ENCODE results near the gene SPDYE2.
"Not testable (repeated sequence)": the region's sequence is repeated elsewhere in the genome, so short reads cannot be mapped to it uniquely, and the experiment has no call there.

Gene SPDYE2

GRCh38 chr7:102542083-102542482 lies 8.9 kb upstream of the SPDYE2 start:
- not testable (repeated sequence) for DNase-seq

DNA sequence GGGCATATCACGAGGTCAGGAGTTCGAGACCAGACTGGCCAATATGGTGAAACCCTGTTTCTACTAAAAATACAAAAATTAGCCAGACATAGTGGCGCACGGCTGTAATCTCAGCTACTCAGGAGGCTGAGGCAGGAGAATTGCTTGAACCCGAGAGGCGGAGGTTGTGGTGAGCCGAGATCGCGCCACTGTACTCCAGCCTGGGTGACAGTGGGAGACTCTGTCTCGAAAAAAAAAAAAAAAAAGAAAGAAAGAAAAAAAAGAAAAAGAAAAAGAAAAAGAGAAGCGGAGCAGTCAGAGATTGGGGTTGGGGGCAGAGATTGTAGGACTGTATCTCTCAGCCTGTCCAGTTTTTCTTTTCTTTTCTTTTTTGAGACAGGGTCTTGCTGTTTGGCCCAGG lies 8.3 kb upstream of the SPDYE2 start:
- DNase-seq = not testable (repeated sequence)

DNA sequence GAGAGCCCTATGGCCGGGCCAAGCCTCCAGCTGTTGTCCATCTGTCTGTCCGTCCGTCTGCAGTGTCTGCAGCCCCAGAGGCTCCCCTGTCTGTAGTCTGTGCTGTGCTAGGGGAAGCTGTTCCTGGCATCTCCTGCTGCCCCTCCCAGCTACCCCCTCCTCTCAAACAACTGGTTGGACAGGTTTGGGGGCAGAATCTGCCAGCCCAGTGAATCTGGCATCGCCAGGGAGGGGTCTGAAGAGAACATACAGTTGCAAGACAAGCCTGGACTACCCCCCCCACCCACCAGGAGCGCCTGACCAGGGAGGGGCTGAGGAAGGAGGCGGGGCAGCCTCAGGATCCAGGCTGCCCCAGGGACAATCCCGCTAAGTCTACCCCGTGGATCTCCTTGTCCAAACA lies 7.4 kb upstream of the SPDYE2 start, which contains the start of gene UPK3BL2:
Gene UPK3BL2, minus strand, starts transcription at position 101 of the 400 bp plus-strand sequence. Its CDS starts 60 bp downstream, at position 41.
- DNase-seq = not testable (repeated sequence)

- not testable (repeated sequence) for DNase-seq
Measured at GRCh38 chr7:102544372-102544771, 6.7 kb upstream of the SPDYE2 start.

GRCh38 chr7:102545288-102545687 lies 5.7 kb upstream of the SPDYE2 start:
- not testable (repeated sequence) for DNase-seq

DNA sequence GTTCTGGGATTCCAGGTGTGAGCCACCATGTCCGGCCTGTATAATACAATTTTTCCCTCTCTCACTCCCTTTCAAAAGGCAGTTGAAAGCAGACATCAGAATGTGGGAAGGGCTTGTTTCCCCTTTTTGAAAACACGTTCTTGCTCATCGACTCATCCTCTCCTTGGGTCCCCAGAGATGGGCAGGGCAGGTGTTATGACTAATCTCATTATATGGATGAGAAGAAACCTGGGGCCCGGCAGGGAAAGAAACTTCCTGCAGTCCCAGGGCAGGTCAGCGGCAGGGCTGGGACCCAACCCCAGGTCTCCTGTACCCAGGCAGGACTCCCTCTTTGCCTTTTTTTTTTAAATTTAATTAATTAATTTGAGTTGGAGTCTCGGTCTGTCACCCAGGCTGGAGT lies 4.7 kb upstream of the SPDYE2 start:
- DNase-seq = not testable (repeated sequence)

GRCh38 chr7:102568620-102569019 lies 17.6 kb downstream of the SPDYE2 start:
- not testable (repeated sequence) for DNase-seq

DNA sequence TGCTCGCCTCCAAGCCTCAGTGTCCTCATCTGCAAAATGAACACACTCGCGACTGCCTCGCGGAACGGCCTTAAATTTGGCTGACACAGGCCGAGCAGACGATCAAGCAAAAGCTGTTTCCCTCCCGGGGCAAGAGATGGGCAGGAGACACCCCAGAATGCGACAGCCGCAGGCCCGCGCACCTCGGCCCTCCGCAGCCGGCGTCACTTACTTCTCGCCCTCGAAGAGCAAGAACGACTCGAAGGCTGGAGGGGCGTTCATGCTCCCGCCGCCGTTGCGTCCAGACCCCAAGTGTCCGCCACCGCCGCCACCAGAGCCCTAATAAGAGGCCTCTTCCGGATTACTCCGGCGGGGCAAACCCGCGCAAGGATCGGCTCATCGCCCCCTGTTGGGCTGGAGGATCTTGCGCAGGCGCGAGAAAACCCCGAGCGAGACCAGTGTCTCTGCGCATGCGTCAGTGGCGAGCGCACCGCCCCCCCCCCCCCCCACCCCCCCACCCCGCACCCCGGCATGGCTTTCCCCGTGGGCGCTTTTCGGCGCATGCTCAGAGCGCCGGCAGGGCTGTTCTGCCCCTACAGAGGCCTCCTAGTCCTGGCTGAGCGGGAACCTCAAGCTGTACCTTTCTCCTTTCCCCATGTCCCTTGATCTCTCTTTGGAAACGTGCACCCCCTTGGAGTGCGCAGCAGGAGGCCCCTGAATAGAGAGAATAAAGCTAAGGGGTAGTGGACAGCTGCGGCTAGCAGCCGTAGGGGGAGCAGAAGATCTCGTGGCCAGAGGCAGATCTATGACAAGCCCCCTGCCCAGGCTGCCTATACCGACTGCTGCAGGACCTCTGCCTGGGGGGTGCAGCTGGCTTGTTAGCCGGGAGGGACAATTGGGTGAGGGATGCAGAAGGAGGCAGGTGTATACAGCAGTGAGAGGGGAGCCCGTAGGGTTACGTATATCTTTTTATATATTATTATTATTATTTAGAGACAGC lies 21.5 kb downstream of the SPDYE2 start, which contains the start of gene POLR2J3:
Gene POLR2J3, minus strand, starts transcription at position 323 of the 979 bp plus-strand sequence. Its CDS starts 62 bp downstream, at position 261.
- DNase-seq = not testable (repeated sequence)

GRCh38 chr7:102574607-102575006 lies 23.6 kb downstream of the SPDYE2 start:
- DNase-seq = not testable (repeated sequence)

- not testable (repeated sequence) for DNase-seq
Measured at GRCh38 chr7:102576363-102576762, 25.3 kb downstream of the SPDYE2 start.

DNA sequence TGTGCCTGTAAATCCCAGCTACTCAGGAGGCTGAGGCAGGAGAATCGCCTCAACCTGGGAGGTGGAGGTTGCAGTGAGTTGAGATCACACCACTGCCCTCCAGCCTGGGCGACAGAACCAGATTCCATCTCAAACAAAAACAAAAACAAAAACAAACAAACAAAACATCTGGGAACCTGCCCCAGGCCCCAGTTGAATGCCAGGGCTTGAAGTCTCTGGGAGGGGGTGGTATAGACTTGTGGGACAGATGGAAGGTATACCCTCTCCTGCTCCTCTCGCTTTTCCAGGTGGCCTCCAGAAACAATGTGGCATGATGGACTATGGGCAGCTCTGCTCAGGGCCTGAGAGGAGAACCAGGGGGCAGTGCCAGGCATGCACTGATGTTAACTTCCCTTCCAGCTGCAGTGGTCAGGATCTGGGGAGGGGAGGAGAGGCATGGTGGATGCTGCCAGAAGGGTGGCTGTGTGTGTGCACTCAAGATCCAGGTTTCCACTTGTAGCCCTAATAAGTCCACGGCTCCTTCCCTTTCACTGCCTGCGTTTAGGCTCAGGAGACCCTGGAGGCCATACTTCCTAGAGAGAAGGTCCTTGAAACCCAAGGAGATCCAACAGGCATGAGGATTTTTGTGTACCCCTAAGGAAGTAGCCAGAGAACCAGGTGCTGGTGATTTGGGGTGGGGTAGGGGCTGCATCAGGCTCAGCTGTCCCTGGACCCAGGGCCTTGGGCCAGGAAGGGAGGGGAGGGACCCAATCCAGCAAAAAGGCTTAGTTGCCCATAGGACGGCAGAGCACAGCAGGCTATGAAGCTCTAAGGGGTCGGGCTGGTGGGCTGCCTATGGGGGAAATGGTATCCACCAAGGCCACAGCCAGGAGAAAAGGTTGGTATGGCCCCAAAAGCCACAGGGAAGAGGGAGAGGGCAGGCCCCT lies 26.6 kb downstream of the SPDYE2 start:
- DNase-seq = not testable (repeated sequence)

- DNase-seq = not testable (repeated sequence)
Measured at GRCh38 chr7:102578486-102578885, 27.5 kb downstream of the SPDYE2 start.

DNA sequence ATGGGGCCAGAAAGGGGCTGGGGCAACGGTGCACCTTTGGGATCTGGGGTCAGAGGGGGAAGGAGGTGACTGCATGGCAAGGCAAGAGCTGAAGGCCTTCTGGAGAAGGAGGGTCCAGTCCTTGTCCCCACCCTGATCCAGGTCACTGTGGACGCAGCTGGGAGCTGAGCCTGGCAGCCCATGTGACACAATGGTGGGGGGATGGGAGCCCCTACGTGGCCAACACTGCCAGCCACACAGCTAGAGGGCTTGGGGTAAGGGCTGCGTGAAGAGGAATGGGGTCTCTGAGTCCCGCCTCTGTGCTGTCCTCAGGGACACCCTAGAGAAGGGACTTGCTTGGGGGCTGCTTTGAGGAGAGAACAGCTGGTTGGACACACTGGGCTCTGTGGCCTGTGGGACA lies 30.7 kb downstream of the SPDYE2 start:
- DNase-seq = not testable (repeated sequence)

DNA sequence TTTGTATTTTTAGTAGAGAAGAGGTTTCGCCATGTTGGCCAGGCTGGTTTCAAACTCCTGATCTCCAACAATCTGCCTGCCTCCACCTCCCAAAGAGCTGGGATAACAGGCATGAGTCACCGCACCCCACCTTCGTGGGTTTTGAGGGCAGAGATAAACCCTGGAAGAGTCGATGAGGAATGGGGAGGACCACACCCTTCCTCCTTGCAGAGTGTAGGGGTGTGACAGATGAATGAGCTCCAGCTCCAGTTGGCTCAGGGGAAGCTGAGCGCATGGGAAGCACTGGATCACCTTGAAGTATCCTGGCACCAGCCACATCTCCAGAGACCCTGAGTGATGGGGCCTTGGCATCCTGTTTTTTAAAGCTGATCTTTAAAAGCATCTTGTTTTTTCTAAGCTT lies 32.5 kb downstream of the SPDYE2 start:
- DNase-seq = not testable (repeated sequence)

GRCh38 chr7:102589857-102590256 lies 38.8 kb downstream of the SPDYE2 start:
- DNase-seq = not testable (repeated sequence)

GRCh38 chr7:102592477-102593019 lies 41.5 kb downstream of the SPDYE2 start:
- DNase-seq = not testable (repeated sequence)

- not testable (repeated sequence) for DNase-seq
Measured at GRCh38 chr7:102593637-102594334, 42.8 kb downstream of the SPDYE2 start.

- not testable (repeated sequence) for DNase-seq
Measured at GRCh38 chr7:102596036-102596435, 45.0 kb downstream of the SPDYE2 start.

DNA sequence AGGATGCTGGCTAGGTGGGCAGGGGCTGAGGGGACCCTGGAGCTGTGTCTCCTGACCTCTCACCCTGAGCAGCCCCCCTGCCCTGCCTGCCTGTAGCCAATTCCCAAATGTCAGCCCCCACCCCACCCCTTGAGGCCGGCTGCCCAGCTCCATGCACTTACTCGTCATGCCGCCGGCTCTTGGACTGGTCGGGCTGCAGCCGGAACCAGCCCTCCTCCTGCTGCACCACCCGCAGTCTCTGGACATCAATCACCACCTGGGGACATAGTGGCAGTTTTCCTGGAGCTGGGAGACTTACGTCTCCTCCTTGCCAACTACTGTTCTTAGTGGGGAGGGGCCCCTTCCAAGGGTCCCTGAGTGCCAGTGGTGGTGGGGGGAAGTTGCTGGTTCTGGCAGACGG lies 48.7 kb downstream of the SPDYE2 start:
- not testable (repeated sequence) for DNase-seq

DNA sequence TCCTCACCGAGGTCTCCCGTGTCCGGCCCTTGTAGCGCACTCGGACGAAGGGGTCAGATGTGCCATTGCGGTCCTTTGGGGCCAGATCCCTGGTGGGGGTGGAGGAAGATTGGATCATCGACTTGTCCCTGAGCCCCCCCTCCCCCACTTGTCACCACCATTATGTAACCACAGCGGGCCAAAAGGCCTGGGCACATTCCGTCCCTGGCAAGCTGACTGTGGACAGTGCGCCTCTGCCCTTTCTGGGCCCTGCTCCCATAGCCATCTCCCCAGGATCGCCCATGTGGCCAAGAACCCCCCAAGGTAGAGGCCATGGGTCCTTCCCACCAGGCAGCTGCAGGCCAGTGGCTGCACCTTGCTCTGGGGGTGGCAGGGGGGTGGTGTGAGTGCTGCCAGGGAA lies 51.3 kb downstream of the SPDYE2 start:
- DNase-seq = not testable (repeated sequence)

DNA sequence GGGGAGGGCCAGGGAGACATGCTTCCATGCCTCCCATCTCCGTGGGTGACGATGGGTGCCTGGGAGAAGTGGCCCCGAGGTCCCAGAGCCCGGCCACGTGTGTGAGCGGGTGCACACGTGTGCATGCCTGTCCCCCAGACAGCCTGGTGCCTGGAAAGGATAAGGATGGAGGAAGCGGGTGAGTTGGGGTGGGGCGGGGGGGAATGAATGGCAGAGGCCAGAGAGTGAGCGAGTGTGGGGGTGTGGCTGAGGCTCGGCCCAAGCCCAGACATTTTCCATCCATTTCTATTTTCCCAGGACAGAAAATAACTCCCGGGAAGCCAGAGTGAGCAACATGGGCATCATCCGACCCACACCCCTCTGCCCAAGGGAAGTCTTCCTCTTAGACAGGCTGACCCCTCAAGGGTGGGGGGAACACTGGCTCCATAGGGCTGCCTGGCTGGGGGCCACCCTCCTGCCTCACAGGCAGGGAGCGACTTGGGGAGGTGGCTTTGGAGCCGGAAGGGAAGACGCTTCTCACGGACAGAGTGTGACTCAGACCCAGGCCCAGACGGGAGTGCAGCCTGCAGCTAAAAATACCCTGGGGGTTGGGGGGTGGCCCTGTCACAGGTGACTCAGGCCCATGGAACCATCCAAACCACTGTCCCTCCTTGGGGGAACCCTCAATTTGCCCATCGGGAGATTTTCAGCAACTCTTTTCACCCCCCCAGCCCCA lies 53.6 kb downstream of the SPDYE2 start:
- DNase-seq = not testable (repeated sequence)

Measured in NCI-H187 (cell line).